Measurements from ENCODE around the gene SARDH. TPM values are rescaled to one million over a fixed set of nuclear protein-coding genes. Genes with fewer than 3 reads are reported as not detected.

Gene SARDH
- total RNA-seq, 4 donors from 2014 or later, result 0.39 to 2.9 (median 0.59) TPM

DNA sequence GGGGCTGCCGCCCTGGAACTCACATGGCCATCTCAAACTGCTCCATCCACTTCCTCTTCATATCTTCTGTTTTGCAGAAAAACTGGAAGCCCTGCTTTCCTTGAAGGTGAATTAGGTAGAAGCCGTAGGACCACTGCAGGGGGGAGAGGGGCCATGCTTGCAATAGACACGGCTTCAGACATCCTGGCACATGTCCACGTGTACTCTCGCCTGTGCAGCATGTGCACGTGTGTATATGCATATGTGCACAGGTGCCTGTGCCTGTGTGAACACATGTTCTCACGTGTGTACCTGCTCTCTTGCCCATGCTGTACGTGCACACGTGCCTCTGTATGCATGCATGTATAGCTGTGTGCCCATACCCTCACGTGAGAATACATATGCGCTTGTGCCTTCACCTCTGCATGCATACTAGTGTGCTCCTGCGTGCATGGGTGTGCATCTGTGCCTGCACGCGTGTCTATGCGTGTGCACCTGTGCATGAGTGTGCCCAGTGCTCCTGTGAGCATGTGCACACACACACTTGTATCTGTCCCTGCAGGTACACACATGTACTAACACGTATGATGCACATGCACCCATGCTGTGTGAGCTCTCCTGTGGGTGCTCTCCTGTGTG is 47.7 kb upstream of the SARDH start:
- DNase-seq (no peak), ATAC-seq (no peak)
- H3K27ac ChIP-seq, result no peak overlapping the region
- H3K9me3 ChIP-seq, result no peaks in the 10 kb centered on the region
- in situ Hi-C loops (cut with MboI; ENCODE audit: low sequenced_read_pairs in 4 of 4), result loop anchor here in 1 of 4 donors (5.0 kb wide), 1 partner anchor 311 kb away; no protein-coding TSS in a partner anchor
- intact Hi-C loops (cut with DNase I; ENCODE audit: low total_unique reads), result no loop called here
- H3K36me3 ChIP-seq, result no peaks in the 10 kb centered on the region
- no peaks in the 10 kb centered on the region for H3K4me1 ChIP-seq
- H3K4me3 ChIP-seq, result no peak overlapping the region
- H3K27me3 ChIP-seq, result no peaks in the 10 kb centered on the region
- TF ChIP-seq CTCF (IDR thresholded peaks at IDR 0.05 in 4 of 5, conservative IDR thresholded peaks at IDR 0.05 in 1 of 5) (no peak), POLR2A (IDR thresholded peaks at IDR 0.05) (no peak)

DNA sequence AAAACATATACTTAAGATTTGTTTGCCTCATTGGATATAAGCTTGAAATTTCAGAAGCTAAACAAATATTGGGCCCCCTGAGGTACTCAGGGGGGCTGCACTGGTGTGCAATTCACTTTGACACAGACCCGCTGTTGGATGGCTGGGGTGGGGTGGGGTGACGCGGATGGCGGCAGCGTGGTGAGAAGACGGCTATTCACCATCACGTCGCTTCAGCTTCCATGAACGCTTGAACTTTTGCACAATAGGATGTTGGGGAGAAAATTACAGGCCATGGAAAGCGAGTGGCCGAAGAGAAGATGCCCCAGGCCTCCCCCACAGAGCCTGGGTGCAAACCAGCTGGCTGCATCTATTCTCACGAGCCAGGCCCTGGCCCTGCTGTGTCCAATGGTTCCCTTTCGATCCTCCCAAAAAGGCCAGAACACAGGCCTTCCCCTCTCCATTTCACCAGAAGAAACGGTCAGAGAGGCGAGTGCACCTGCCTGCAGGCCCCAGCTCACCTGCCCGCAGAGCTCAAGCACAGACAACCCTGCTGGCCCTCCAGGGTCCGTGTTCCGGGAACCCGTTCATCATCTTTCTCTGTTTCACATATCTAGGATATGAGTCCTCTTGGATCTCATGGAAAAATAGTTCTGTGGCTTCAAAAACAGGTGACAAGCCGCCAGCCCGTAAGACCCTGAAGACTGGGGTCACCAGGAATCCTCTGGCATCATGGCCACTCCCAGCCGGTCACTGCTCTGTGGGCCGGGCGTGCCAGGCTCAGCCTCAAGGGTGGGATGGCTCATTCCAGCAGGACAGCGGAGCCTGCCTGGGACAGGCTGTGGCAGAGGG is 46.8 kb upstream of the SARDH start:
- no peak overlapping the region for H3K4me3 ChIP-seq
- TF ChIP-seq CTCF (IDR thresholded peaks at IDR 0.05 in 4 of 5, conservative IDR thresholded peaks at IDR 0.05 in 1 of 5), result no peak
- no peak for TF ChIP-seq POLR2A (IDR thresholded peaks at IDR 0.05)
- intact Hi-C loops (cut with DNase I; ENCODE audit: low total_unique reads), result no loop called here
- H3K4me1 ChIP-seq, result no peaks in the 10 kb centered on the region
- DNase-seq, result no peak
- H3K27ac ChIP-seq, result no peak overlapping the region
- no peaks in the 10 kb centered on the region for H3K27me3 ChIP-seq
- H3K9me3 ChIP-seq, result no peaks in the 10 kb centered on the region
- no peak for ATAC-seq
- in situ Hi-C loops (cut with MboI; ENCODE audit: low sequenced_read_pairs in 4 of 4), result loop anchor here in 1 of 4 donors (5.0 kb wide), 1 partner anchor 312 kb away; no protein-coding TSS in a partner anchor
- H3K36me3 ChIP-seq, result no peaks in the 10 kb centered on the region

- TF ChIP-seq POLR2A (IDR thresholded peaks at IDR 0.05) (no peak), CTCF (IDR thresholded peaks at IDR 0.05 in 4 of 5, conservative IDR thresholded peaks at IDR 0.05 in 1 of 5) (no peak)
- intact Hi-C loops (cut with DNase I; ENCODE audit: low total_unique reads), result no loop called here
- H3K27ac ChIP-seq, result no peak overlapping the region
- no peak overlapping the region for H3K4me3 ChIP-seq
- no peaks in the 10 kb centered on the region for H3K9me3 ChIP-seq
- no peaks in the 10 kb centered on the region for H3K4me1 ChIP-seq
- in situ Hi-C loops (cut with MboI; ENCODE audit: low sequenced_read_pairs in 4 of 4), result no loop called here
- no peak for DNase-seq
- no peaks in the 10 kb centered on the region for H3K27me3 ChIP-seq
- no peak for ATAC-seq
- H3K36me3 ChIP-seq, result no peaks in the 10 kb centered on the region
These were observed 45.2 kb upstream of the SARDH start for GRCh38 chr9:133783331-133783731.

GRCh38 chr9:133782157-133783130 is 44.3 kb upstream of the SARDH start:
- Histone ChIP-seq H3K36me3 (no peaks in the 10 kb centered on the region), H3K27me3 (no peaks in the 10 kb centered on the region), H3K9me3 (no peaks in the 10 kb centered on the region), H3K4me1 (no peaks in the 10 kb centered on the region), H3K4me3 (no peak overlapping the region), H3K27ac (no peak overlapping the region)
- DNase-seq (peak; percentile 13 to 32), ATAC-seq (peak in 1 of 2 donors; percentile 56)
- peak; percentile 29 to 72 (median 45) for TF ChIP-seq CTCF (IDR thresholded peaks at IDR 0.05 in 4 of 5, conservative IDR thresholded peaks at IDR 0.05 in 1 of 5)
- no peak for TF ChIP-seq POLR2A (IDR thresholded peaks at IDR 0.05)
- in situ Hi-C loops (cut with MboI; ENCODE audit: low sequenced_read_pairs in 4 of 4) (no loop called here), intact Hi-C loops (cut with DNase I; ENCODE audit: low total_unique reads) (no loop called here)
